PC-9 (cell line): ENCODE results near the gene UBN2. TPM values are rescaled to one million over a fixed set of nuclear protein-coding genes. Genes with fewer than 3 reads are reported as not detected.

Experiments
- BruUV-seq: library from RNA; stranded (reverse); fragments of 400-500 nt; replicated peaks from 2 replicates; lab custom pipeline; 2021; lab: Mats Ljungman, UMichigan
- CTCF ChIA-PET: fragments of 300-600 bp; sonication (Branson Sonifier 250); formaldehyde crosslinking; loops from one replicate; lab custom pipeline; 2022; ENCODE audit warnings: antibody characterized with exemption; lab: Charles Lee
- POLR2A ChIA-PET: fragments of 300-600 bp; sonication (Branson Sonifier 250); formaldehyde crosslinking; loops from one replicate; lab custom pipeline; 2022; ENCODE audit warnings: antibody characterized with exemption; ENCODE audit not compliant: unreplicated experiment; lab: Charles Lee
- DNase-seq, 2 experiments: peaks; one replicate each; pipeline versions ENCODE4 v3.0.0 to v3.0.0-alpha.2; 2015 to 2022; ENCODE audit warnings: mixed read lengths in 1 of 2
- H2AFZ ChIP-seq: fragments of 200-600 bp; sonication (generic); 2 replicates; pipeline ENCODE4 v1.8.1; 2017; ENCODE audit warnings: antibody characterized with exemption
- H3F3A ChIP-seq: fragments of 200-600 bp; sonication (generic); 2 replicates; pipeline ENCODE4 v1.8.1; 2017; ENCODE audit warnings: antibody characterized with exemption, mild to moderate bottlenecking, low read depth; ENCODE audit not compliant: insufficient read depth
- H3K27ac ChIP-seq: fragments of 200-600 bp; sonication (generic); 2 replicates; pipeline ENCODE4 v1.6.1; 2016; ENCODE audit warnings: mixed run types
- H3K27me3 ChIP-seq: fragments of 200-600 bp; sonication (generic); 2 replicates; pipeline ENCODE4 v1.6.1; 2016; ENCODE audit warnings: low read depth, mixed run types; ENCODE audit not compliant: insufficient read depth
- H3K36me3 ChIP-seq: fragments of 200-600 bp; sonication (generic); 2 replicates; pipeline ENCODE4 v1.6.1; 2016; ENCODE audit warnings: low read depth, mixed run types
- H3K4me1 ChIP-seq: fragments of 200-600 bp; sonication (generic); replicated peaks from 2 replicates; pipeline ENCODE4 v1.6.1; 2016; ENCODE audit warnings: mixed run types; ENCODE audit not compliant: insufficient read depth
- H3K4me2 ChIP-seq: fragments of 200-600 bp; sonication (generic); 2 replicates; pipeline ENCODE4 v1.6.1; 2017; ENCODE audit warnings: mixed run types
- H3K4me3 ChIP-seq: fragments of 200-600 bp; sonication (generic); 2 replicates; pipeline ENCODE4 v1.6.1; 2016; ENCODE audit warnings: mixed run types
- H3K79me2 ChIP-seq: fragments of 200-600 bp; sonication (generic); 2 replicates; pipeline ENCODE4 v1.6.1; 2017; ENCODE audit warnings: low read depth, mixed run types
- H3K9me2 ChIP-seq: fragments of 200-600 bp; sonication (generic); 2 replicates; pipeline ENCODE4 v1.8.1; 2017; ENCODE audit warnings: mild to moderate bottlenecking; ENCODE audit not compliant: insufficient read depth
- H3K9me3 ChIP-seq: fragments of 200-600 bp; sonication (generic); 2 replicates; pipeline ENCODE4 v1.8.1; 2016; ENCODE audit warnings: low read depth; ENCODE audit not compliant: insufficient read depth
- H4K20me1 ChIP-seq: fragments of 200-600 bp; sonication (generic); 2 replicates; pipeline ENCODE4 v1.8.1; 2017; ENCODE audit not compliant: insufficient read depth
- CTCF ChIP-seq: fragments of 200-600 bp; sonication (generic); conservative IDR thresholded peaks from 2 replicates; pipeline ENCODE4 v1.6.1; 2017; ENCODE audit warnings: mixed run types, antibody characterized with exemption, mild to moderate bottlenecking, moderate library complexity
- EZH2 ChIP-seq: fragments of 200-600 bp; sonication (generic); IDR thresholded peaks from 2 replicates; pipeline ENCODE4 v1.8.0; 2017; ENCODE audit warnings: antibody characterized with exemption, low read depth
- intact Hi-C: fragments of 100-400 bp; cut with micrococcal nuclease; formaldehyde crosslinking; loops from one replicate; pipeline ENCODE4 v1.10.0; 2022; ENCODE audit not compliant: unreplicated experiment
- total RNA-seq: library from RNA; stranded (reverse); gene quantifications from 2 replicates; pipeline ENCODE4 v1.2.3, GENCODE V29; 2021

The UBN2 gene
- total RNA-seq, 1 experiment from 2014 or later, result 34.1 TPM

- Histone ChIP-seq H3K9me2 (no peaks in the 10 kb centered on the region), H3K9me3 (no peaks in the 10 kb centered on the region), H3K79me2 (peaks cover 9% of the 10 kb centered on the region; the same call in 1 of the 2 replicates), H3F3A (peaks cover 19% of the 10 kb centered on the region), H4K20me1 (peaks cover 13% of the 10 kb centered on the region; the same call in 1 of the 2 replicates), H2AFZ (no peak overlapping the region), H3K4me1 (peaks cover 31% of the 10 kb centered on the region), H3K27ac (no peak overlapping the region), H3K4me3 (no peak overlapping the region), H3K36me3 (peaks cover 28% of the 10 kb centered on the region), H3K27me3 (no peaks in the 10 kb centered on the region), H3K4me2 (no peak overlapping the region)
- CTCF ChIA-PET, result interaction anchor here (0.7 kb wide), 1 partner anchor 187 kb away, joined by 3 read pairs; no protein-coding TSS in a partner anchor
- no TSS peak for BruUV-seq
- TF ChIP-seq CTCF (no peak), EZH2 (no peak)
- intact Hi-C loops, result no loop called here
- DNase-seq, result no peak
- POLR2A ChIA-PET, result interaction anchor here (0.6 kb wide), 1 partner anchor 18 kb away, joined by 4 read pairs; no protein-coding TSS in a partner anchor
Measured at GRCh38 chr7:139246905-139247304, 15.9 kb downstream of the UBN2 start.

GRCh38 chr7:139249179-139249810 is 18.3 kb downstream of the UBN2 start:
- no peaks in the 10 kb centered on the region for H3K27me3 ChIP-seq
- no peak overlapping the region for H3K4me2 ChIP-seq
- intact Hi-C loops, result no loop called here
- H3K27ac ChIP-seq, result no peak overlapping the region
- H3K9me2 ChIP-seq, result no peaks in the 10 kb centered on the region
- peaks cover 10% of the 10 kb centered on the region for H3K4me1 ChIP-seq
- peaks cover 35% of the 10 kb centered on the region for H3K36me3 ChIP-seq
- ChIA-PET CTCF (no interaction called here), POLR2A (no interaction called here)
- H4K20me1 ChIP-seq, result peaks cover 18% of the 10 kb centered on the region; the same call in 1 of the 2 replicates
- H3K9me3 ChIP-seq, result no peaks in the 10 kb centered on the region
- H2AFZ ChIP-seq, result no peak overlapping the region
- DNase-seq, result no peak
- TF ChIP-seq EZH2 (no peak), CTCF (no peak)
- H3K4me3 ChIP-seq, result no peak overlapping the region
- H3K79me2 ChIP-seq, result no peaks in the 10 kb centered on the region
- H3F3A ChIP-seq, result 0 out of 2 replicates have a peak, but pooled peaks cover 3% of the 10 kb centered on the region
- BruUV-seq, result no TSS peak

GRCh38 chr7:139252451-139252850 is 21.4 kb downstream of the UBN2 start:
- H3K9me3 ChIP-seq, result no peaks in the 10 kb centered on the region
- BruUV-seq, result no TSS peak
- H3K79me2 ChIP-seq, result no peaks in the 10 kb centered on the region
- no peak overlapping the region for H2AFZ ChIP-seq
- peaks cover 17% of the 10 kb centered on the region; the same call in 1 of the 2 replicates for H4K20me1 ChIP-seq
- intact Hi-C loops, result no loop called here
- H3K9me2 ChIP-seq, result no peaks in the 10 kb centered on the region
- ChIA-PET POLR2A (interaction anchor here (0.7 kb wide), 1 partner anchor 39 kb away, joined by 3 read pairs; no protein-coding TSS in a partner anchor), CTCF (no interaction called here)
- H3K36me3 ChIP-seq, result peaks cover 21% of the 10 kb centered on the region
- no peak for TF ChIP-seq CTCF
- TF ChIP-seq EZH2, result no peak
- no peak for DNase-seq
- no peaks in the 10 kb centered on the region for H3K27me3 ChIP-seq
- H3K4me1 ChIP-seq, result no peaks in the 10 kb centered on the region
- H3F3A ChIP-seq, result no peaks in the 10 kb centered on the region
- no peak overlapping the region for H3K4me2 ChIP-seq
- H3K27ac ChIP-seq, result no peak overlapping the region
- no peak overlapping the region for H3K4me3 ChIP-seq
